ENCODE measurements around the gene AMIGO2. TPM values are rescaled to one million over a fixed set of nuclear protein-coding genes. Genes with fewer than 3 reads are reported as not detected.

AMIGO2 gene
- total RNA-seq, 1 experiment from 2014 or later: 16.7 TPM

DNA sequence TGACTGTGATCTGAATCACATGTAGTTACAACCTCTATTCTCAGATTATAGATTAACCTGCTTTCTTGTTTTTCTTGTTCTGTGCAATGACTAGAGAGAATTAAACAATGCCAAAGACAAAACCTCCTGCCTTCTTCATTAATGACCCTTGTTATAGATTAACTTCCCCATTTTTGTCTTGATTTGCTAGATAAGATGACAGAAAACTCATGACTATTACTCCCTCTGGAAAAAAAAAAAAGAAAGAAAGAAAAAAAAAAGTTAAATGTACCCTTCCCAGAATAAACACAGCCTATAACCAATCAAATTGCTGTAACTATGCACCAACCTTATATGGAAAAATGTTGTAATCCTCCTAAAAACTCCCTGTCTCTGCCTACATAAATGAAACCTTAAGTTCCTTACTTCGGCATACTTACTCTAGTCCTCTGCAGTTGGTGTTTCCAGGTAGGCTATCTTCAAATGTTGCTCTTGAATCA lies 41.5 kb downstream of the AMIGO2 start:
- Histone ChIP-seq H3K4me1 (ENCODE audit: insufficient read depth, low read length, poor library complexity, severe bottlenecking) (no peaks in the 10 kb centered on the region), H3K4me3 (ENCODE audit: low read depth, low read length, poor library complexity, severe bottlenecking) (no peak overlapping the region), H3K36me3 (ENCODE audit: insufficient read depth, low read length, poor library complexity, severe bottlenecking) (no peaks in the 10 kb centered on the region), H3K27ac (ENCODE audit: low read depth, low read length, poor library complexity, severe bottlenecking) (no peak overlapping the region), H3K9me3 (ENCODE audit: low read depth, low read length, poor library complexity, severe bottlenecking) (no peaks in the 10 kb centered on the region), H3K27me3 (replicated peaks; ENCODE audit: insufficient read depth, low read depth, low read length, poor library complexity) (no peaks in the 10 kb centered on the region)
- intact Hi-C loops (cut with micrococcal nuclease; ENCODE audit: unreplicated experiment): loop anchor here (10.0 kb wide), 1 partner anchor 506 kb away; no protein-coding TSS in a partner anchor
- ChIA-PET POLR2A (ENCODE audit: low non-redundant PET) (no interaction called here), CTCF (no interaction called here)
- DNase-seq (ENCODE audit: low spot score): no peak
- BruUV-seq (replicated peaks): no TSS peak
- TF ChIP-seq, protein P1, sequence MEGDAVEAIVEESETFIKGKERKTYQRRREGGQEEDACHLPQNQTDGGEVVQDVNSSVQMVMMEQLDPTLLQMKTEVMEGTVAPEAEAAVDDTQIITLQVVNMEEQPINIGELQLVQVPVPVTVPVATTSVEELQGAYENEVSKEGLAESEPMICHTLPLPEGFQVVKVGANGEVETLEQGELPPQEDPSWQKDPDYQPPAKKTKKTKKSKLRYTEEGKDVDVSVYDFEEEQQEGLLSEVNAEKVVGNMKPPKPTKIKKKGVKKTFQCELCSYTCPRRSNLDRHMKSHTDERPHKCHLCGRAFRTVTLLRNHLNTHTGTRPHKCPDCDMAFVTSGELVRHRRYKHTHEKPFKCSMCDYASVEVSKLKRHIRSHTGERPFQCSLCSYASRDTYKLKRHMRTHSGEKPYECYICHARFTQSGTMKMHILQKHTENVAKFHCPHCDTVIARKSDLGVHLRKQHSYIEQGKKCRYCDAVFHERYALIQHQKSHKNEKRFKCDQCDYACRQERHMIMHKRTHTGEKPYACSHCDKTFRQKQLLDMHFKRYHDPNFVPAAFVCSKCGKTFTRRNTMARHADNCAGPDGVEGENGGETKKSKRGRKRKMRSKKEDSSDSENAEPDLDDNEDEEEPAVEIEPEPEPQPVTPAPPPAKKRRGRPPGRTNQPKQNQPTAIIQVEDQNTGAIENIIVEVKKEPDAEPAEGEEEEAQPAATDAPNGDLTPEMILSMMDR (conservative IDR thresholded peaks at IDR 0.05; ENCODE audit: low read depth, low read length): no peak
- TF ChIP-seq EZH2 (IDR thresholded peaks at IDR 0.05; ENCODE audit: borderline replicate concordance, low read depth, low read length, poor library complexity, severe bottlenecking): no peak

DNA sequence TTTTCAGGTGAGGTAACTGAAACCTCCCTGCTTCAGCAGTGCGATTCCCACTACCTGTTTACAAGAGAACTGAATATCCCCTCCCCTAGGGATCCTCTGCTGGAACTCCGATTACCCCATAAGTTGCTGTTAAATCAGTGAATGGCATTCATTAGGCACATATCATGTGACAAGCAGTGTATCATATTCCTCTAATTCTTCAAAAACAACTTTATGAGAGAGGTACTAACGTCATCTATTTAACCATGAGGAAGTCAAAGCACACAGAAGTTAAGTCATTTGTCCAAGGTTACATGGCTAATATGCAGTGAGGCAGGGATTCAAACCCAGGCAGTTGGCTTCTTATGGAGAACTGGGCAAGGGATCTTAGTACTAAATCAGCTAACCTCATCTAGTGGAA lies 44.3 kb downstream of the AMIGO2 start:
- H3K36me3 ChIP-seq (ENCODE audit: insufficient read depth, low read length, poor library complexity, severe bottlenecking): no peaks in the 10 kb centered on the region
- ChIA-PET CTCF (no interaction called here), POLR2A (ENCODE audit: low non-redundant PET) (no interaction called here)
- no TSS peak for BruUV-seq (replicated peaks)
- intact Hi-C loops (cut with micrococcal nuclease; ENCODE audit: unreplicated experiment): loop anchor here (2.0 to 10.0 kb wide), 2 partner anchors 271 to 509 kb away; no protein-coding TSS in a partner anchor
- no peak overlapping the region for H3K4me3 ChIP-seq (ENCODE audit: low read depth, low read length, poor library complexity, severe bottlenecking)
- H3K4me1 ChIP-seq (ENCODE audit: insufficient read depth, low read length, poor library complexity, severe bottlenecking): no peaks in the 10 kb centered on the region
- no peaks in the 10 kb centered on the region for H3K9me3 ChIP-seq (ENCODE audit: low read depth, low read length, poor library complexity, severe bottlenecking)
- no peak for DNase-seq (ENCODE audit: low spot score)
- no peak for TF ChIP-seq EZH2 (IDR thresholded peaks at IDR 0.05; ENCODE audit: borderline replicate concordance, low read depth, low read length, poor library complexity, severe bottlenecking)
- TF ChIP-seq, protein P1 (conservative IDR thresholded peaks at IDR 0.05; ENCODE audit: low read depth, low read length): no peak
- H3K27me3 ChIP-seq (replicated peaks; ENCODE audit: insufficient read depth, low read depth, low read length, poor library complexity): no peaks in the 10 kb centered on the region
- H3K27ac ChIP-seq (ENCODE audit: low read depth, low read length, poor library complexity, severe bottlenecking): no peak overlapping the region

DNA sequence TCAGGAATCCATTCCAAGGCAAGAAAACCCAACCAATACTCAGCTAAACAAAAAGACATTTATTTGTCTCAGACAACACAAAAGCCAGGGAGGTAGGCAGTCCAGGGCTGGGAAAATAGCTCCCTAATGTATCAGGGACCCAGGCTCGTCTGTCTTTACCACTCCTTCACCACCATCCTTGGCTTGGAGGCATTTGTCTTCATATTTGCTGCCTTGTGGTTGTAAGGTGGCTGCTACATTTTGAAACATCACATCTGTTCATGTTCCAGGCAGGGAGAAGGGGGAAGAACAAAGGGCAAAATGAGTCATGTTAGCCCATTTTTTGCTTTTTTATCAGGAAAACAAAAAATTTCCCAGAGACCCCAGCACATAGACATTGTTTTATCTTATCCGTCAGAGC lies 45.1 kb downstream of the AMIGO2 start:
- BruUV-seq (replicated peaks): no TSS peak
- no peaks in the 10 kb centered on the region for H3K36me3 ChIP-seq (ENCODE audit: insufficient read depth, low read length, poor library complexity, severe bottlenecking)
- no peak overlapping the region for H3K27ac ChIP-seq (ENCODE audit: low read depth, low read length, poor library complexity, severe bottlenecking)
- H3K4me1 ChIP-seq (ENCODE audit: insufficient read depth, low read length, poor library complexity, severe bottlenecking): no peaks in the 10 kb centered on the region
- TF ChIP-seq, protein P1 (conservative IDR thresholded peaks at IDR 0.05; ENCODE audit: low read depth, low read length): no peak
- TF ChIP-seq EZH2 (IDR thresholded peaks at IDR 0.05; ENCODE audit: borderline replicate concordance, low read depth, low read length, poor library complexity, severe bottlenecking): no peak
- no peaks in the 10 kb centered on the region for H3K9me3 ChIP-seq (ENCODE audit: low read depth, low read length, poor library complexity, severe bottlenecking)
- intact Hi-C loops (cut with micrococcal nuclease; ENCODE audit: unreplicated experiment): loop anchor here (2.0 to 10.0 kb wide), 4 partner anchors 38 to 653 kb away; no protein-coding TSS in a partner anchor
- H3K4me3 ChIP-seq (ENCODE audit: low read depth, low read length, poor library complexity, severe bottlenecking): no peak overlapping the region
- CTCF ChIA-PET: interaction anchor here (3.2 kb wide), 1 partner anchor 363 kb away, joined by 80 read pairs; no protein-coding TSS in a partner anchor
- no peak for DNase-seq (ENCODE audit: low spot score)
- POLR2A ChIA-PET (ENCODE audit: low non-redundant PET): no interaction called here
- H3K27me3 ChIP-seq (replicated peaks; ENCODE audit: insufficient read depth, low read depth, low read length, poor library complexity): no peaks in the 10 kb centered on the region

Data from A673 (cell line).